A673 (cell line): ENCODE measurements around the gene CLDN16.

Experiments
- EZH2 ChIP-seq: fragments of 200-600 bp; sonication (generic); IDR thresholded peaks from 2 replicates; pipeline ENCODE4 v1.6.1; 2017; ENCODE audit warnings: borderline replicate concordance, low read depth, mild to moderate bottlenecking, mixed read lengths, antibody characterized with exemption, low read length; ENCODE audit not compliant: poor library complexity, severe bottlenecking
- TF ChIP-seq, protein P1 (sequence below): fragments of 300-800, 200-600 bp; sonication (generic); conservative IDR thresholded peaks from 2 replicates; pipeline ENCODE4 v1.5.1; 2017; ENCODE audit warnings: low read depth, mild to moderate bottlenecking, antibody characterized with exemption, low read length, moderate library complexity, mixed read lengths

DNA sequence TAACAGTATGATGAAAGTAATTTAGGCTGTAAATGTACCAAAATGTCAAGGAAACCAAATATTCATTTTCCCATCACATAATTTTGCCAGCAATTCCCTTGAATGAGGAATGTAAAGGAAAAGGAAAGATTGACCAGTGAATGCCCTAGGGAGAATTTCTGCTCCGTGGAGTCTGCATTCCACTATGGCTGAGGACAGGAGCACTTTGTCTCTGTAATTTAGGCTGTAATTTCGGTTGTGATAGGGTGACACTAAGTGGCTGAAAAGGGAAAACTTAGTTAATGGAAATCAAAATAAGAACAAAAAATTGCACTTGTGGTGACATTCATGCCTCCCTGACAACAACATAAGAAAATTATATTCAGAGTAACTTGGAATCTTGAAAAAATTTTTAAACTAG is 70.1 kb downstream of the CLDN16 start:
- TF ChIP-seq, protein P1, sequence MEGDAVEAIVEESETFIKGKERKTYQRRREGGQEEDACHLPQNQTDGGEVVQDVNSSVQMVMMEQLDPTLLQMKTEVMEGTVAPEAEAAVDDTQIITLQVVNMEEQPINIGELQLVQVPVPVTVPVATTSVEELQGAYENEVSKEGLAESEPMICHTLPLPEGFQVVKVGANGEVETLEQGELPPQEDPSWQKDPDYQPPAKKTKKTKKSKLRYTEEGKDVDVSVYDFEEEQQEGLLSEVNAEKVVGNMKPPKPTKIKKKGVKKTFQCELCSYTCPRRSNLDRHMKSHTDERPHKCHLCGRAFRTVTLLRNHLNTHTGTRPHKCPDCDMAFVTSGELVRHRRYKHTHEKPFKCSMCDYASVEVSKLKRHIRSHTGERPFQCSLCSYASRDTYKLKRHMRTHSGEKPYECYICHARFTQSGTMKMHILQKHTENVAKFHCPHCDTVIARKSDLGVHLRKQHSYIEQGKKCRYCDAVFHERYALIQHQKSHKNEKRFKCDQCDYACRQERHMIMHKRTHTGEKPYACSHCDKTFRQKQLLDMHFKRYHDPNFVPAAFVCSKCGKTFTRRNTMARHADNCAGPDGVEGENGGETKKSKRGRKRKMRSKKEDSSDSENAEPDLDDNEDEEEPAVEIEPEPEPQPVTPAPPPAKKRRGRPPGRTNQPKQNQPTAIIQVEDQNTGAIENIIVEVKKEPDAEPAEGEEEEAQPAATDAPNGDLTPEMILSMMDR = peak; percentile 38; the same call in 1 of the 2 replicates
- no peak for TF ChIP-seq EZH2
